Chondrocyte (in vitro differentiated cells): ENCODE measurements around the gene CPPED1. TPM values are rescaled to one million over a fixed set of nuclear protein-coding genes. Genes with fewer than 3 reads are reported as not detected.

ENCODE experiments used
- DNase-seq: peaks from one replicate; pipeline ENCODE4 v3.0.0; 2021; ENCODE audit warnings: mixed read lengths, low spot score
- H3K27ac Mint-ChIP-seq: one replicate; pipeline ENCODE4 v1.8.0; 2021; ENCODE audit warnings: mild to moderate bottlenecking, moderate library complexity, mixed read lengths; ENCODE audit not compliant: unreplicated experiment
- H3K27me3 Mint-ChIP-seq: 2 replicates; pipeline ENCODE4 v1.8.0; 2021; ENCODE audit warnings: low read depth, mixed read lengths
- H3K36me3 Mint-ChIP-seq: 2 replicates; pipeline ENCODE4 v1.8.0; 2021; ENCODE audit warnings: low read depth, mixed read lengths
- H3K4me1 Mint-ChIP-seq: 2 replicates; pipeline ENCODE4 v1.8.0; 2021; ENCODE audit warnings: low read depth, mild to moderate bottlenecking, mixed read lengths
- H3K4me3 Mint-ChIP-seq: one replicate; pipeline ENCODE4 v1.8.0; 2021; ENCODE audit warnings: mild to moderate bottlenecking, moderate library complexity, mixed read lengths; ENCODE audit not compliant: unreplicated experiment
- H3K9me3 Mint-ChIP-seq: 2 replicates; pipeline ENCODE4 v1.8.0; 2021; ENCODE audit warnings: low read depth, mixed read lengths
- CTCF ChIP-seq: fragments of 200-600 bp; sonication (generic); IDR thresholded peaks from 2 replicates; pipeline ENCODE4 v1.5.0; 2021; ENCODE audit warnings: antibody characterized with exemption, mild to moderate bottlenecking, moderate library complexity
- total RNA-seq: library from RNA; stranded (reverse); gene quantifications from 3 replicates; pipeline ENCODE4 v1.2.1, GENCODE V29; 2021

The CPPED1 gene
- total RNA-seq, 1 donor from 2014 or later, result 18.1 TPM

- TF ChIP-seq CTCF, result no peak
- peaks cover 3% of the 10 kb centered on the region for H3K4me1 Mint-ChIP-seq
- no peak for DNase-seq
- no peak overlapping the region for H3K4me3 Mint-ChIP-seq
- peaks cover 9% of the 10 kb centered on the region for H3K36me3 Mint-ChIP-seq
- peaks cover 13% of the 10 kb centered on the region for H3K9me3 Mint-ChIP-seq
- no peaks in the 10 kb centered on the region for H3K27me3 Mint-ChIP-seq
- H3K27ac Mint-ChIP-seq, result no peak overlapping the region
Observed at GRCh38 chr16:12658506-12658905, 145.2 kb downstream of the CPPED1 start.

GRCh38 chr16:12655537-12655936 lies 148.2 kb downstream of the CPPED1 start:
- Mint-ChIP-seq H3K4me1 (peaks cover 3% of the 10 kb centered on the region), H3K27ac (no peak overlapping the region), H3K4me3 (no peak overlapping the region), H3K9me3 (peaks cover 13% of the 10 kb centered on the region), H3K36me3 (peaks cover 3% of the 10 kb centered on the region), H3K27me3 (peaks cover 4% of the 10 kb centered on the region)
- TF ChIP-seq CTCF, result no peak
- DNase-seq, result no peak

GRCh38 chr16:12653820-12654392 lies 149.8 kb downstream of the CPPED1 start:
- H3K27ac Mint-ChIP-seq, result no peak overlapping the region
- no peak overlapping the region for H3K4me3 Mint-ChIP-seq
- DNase-seq, result no peak
- peaks cover 3% of the 10 kb centered on the region for H3K36me3 Mint-ChIP-seq
- peaks cover 4% of the 10 kb centered on the region for H3K27me3 Mint-ChIP-seq
- TF ChIP-seq CTCF, result no peak
- peaks cover 3% of the 10 kb centered on the region for H3K4me1 Mint-ChIP-seq
- peaks cover 10% of the 10 kb centered on the region for H3K9me3 Mint-ChIP-seq

GRCh38 chr16:12652924-12653323 lies 150.8 kb downstream of the CPPED1 start:
- Mint-ChIP-seq H3K9me3 (peaks cover 7% of the 10 kb centered on the region), H3K27me3 (peaks cover 4% of the 10 kb centered on the region), H3K4me1 (peaks cover 3% of the 10 kb centered on the region), H3K27ac (no peak overlapping the region), H3K36me3 (peaks cover 2% of the 10 kb centered on the region), H3K4me3 (no peak overlapping the region)
- TF ChIP-seq CTCF, result no peak
- no peak for DNase-seq

GRCh38 chr16:12651765-12652512 lies 151.7 kb downstream of the CPPED1 start:
- TF ChIP-seq CTCF, result no peak
- H3K27ac Mint-ChIP-seq, result no peak overlapping the region
- peaks cover 5% of the 10 kb centered on the region for H3K4me1 Mint-ChIP-seq
- no peak overlapping the region for H3K4me3 Mint-ChIP-seq
- H3K36me3 Mint-ChIP-seq, result no peaks in the 10 kb centered on the region
- peaks cover 4% of the 10 kb centered on the region for H3K27me3 Mint-ChIP-seq
- DNase-seq, result no peak
- peaks cover 2% of the 10 kb centered on the region for H3K9me3 Mint-ChIP-seq
